Measurements from ENCODE around the gene NLRP1. TPM values are rescaled to one million over a fixed set of nuclear protein-coding genes. Genes with fewer than 3 reads are reported as not detected.

Gene NLRP1
- total RNA-seq, 1 donor from 2014 or later: 40.3 TPM

GRCh38 chr17:5588584-5588983 lies 4.3 kb upstream of the NLRP1 start:
- Histone ChIP-seq H3K9me3 (no peaks in the 10 kb centered on the region), H3K36me3 (no peaks in the 10 kb centered on the region), H3K4me1 (peaks cover 32% of the 10 kb centered on the region), H3K27me3 (ENCODE audit: low read depth) (peaks cover 12% of the 10 kb centered on the region), H3K4me3 (no peak overlapping the region), H3K27ac (no peak overlapping the region)
- ATAC-seq: no peak
- intact Hi-C loops (cut with DNase I): loop anchor here (5.0 kb wide), 1 partner anchor 839 kb away; no protein-coding TSS in a partner anchor
- no peak for TF ChIP-seq CTCF (IDR thresholded peaks at IDR 0.05)
- no peak for DNase-seq

DNA sequence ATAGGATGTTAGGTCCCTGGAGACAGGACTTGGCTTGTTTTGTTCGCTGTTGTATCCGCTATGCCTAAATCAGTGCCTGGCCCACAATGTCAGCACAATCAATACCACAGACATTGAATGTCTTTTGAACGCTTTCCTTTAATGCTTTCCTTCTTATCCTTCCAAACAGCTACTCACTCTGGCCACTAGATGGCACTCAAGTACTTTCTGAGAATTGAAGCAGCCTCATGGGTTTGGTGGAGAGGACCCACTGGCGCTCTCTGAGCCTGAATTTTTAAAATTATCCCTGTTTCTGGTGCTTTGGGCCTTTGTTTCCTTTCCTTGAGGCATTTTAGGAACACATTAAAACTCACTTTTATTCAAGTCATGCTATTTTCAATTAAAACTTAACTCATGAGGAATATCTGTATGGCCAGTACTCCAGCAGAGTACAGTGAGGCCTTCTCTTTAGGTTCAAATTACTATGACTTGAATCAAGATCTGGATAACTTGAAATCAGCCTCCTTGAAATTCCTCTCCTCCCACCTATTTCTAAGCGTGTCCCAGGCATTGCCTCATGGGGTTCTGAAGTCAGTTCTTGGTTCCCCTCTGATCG lies 3.2 kb upstream of the NLRP1 start:
- Histone ChIP-seq H3K4me3 (no peak overlapping the region), H3K9me3 (no peaks in the 10 kb centered on the region), H3K36me3 (no peaks in the 10 kb centered on the region), H3K27me3 (ENCODE audit: low read depth) (peaks cover 8% of the 10 kb centered on the region), H3K27ac (no peak overlapping the region), H3K4me1 (peaks cover 43% of the 10 kb centered on the region)
- DNase-seq (no peak), ATAC-seq (no peak)
- peak; percentile 94 for TF ChIP-seq CTCF (IDR thresholded peaks at IDR 0.05)
- intact Hi-C loops (cut with DNase I): loop anchor here (5.0 kb wide), 1 partner anchor 840 kb away; no protein-coding TSS in a partner anchor

- H3K27me3 ChIP-seq (ENCODE audit: low read depth): no peaks in the 10 kb centered on the region
- no peak overlapping the region for H3K4me3 ChIP-seq
- ATAC-seq: no peak
- H3K36me3 ChIP-seq: peaks cover 15% of the 10 kb centered on the region
- H3K4me1 ChIP-seq: peaks cover 57% of the 10 kb centered on the region
- DNase-seq: no peak
- TF ChIP-seq CTCF (IDR thresholded peaks at IDR 0.05): no peak
- intact Hi-C loops (cut with DNase I): loop anchor here (5.0 kb wide), 1 partner anchor 841 kb away; no protein-coding TSS in a partner anchor
- peak overlapping the region; percentile 90 for H3K27ac ChIP-seq
- no peaks in the 10 kb centered on the region for H3K9me3 ChIP-seq
Observed at GRCh38 chr17:5585836-5586521, 1.7 kb upstream of the NLRP1 start.

- peaks cover 20% of the 10 kb centered on the region for H3K36me3 ChIP-seq
- no peaks in the 10 kb centered on the region for H3K27me3 ChIP-seq (ENCODE audit: low read depth)
- TF ChIP-seq CTCF (IDR thresholded peaks at IDR 0.05): no peak
- peak overlapping the region; percentile 65 for H3K4me3 ChIP-seq
- peaks cover 61% of the 10 kb centered on the region for H3K4me1 ChIP-seq
- ATAC-seq (no peak), DNase-seq (no peak)
- intact Hi-C loops (cut with DNase I): loop anchor here (5.0 kb wide), 1 partner anchor 842 kb away; no protein-coding TSS in a partner anchor
- peak overlapping the region; percentile 90 for H3K27ac ChIP-seq
- no peaks in the 10 kb centered on the region for H3K9me3 ChIP-seq
Observed at GRCh38 chr17:5585287-5585794, 1.0 kb upstream of the NLRP1 start.

DNA sequence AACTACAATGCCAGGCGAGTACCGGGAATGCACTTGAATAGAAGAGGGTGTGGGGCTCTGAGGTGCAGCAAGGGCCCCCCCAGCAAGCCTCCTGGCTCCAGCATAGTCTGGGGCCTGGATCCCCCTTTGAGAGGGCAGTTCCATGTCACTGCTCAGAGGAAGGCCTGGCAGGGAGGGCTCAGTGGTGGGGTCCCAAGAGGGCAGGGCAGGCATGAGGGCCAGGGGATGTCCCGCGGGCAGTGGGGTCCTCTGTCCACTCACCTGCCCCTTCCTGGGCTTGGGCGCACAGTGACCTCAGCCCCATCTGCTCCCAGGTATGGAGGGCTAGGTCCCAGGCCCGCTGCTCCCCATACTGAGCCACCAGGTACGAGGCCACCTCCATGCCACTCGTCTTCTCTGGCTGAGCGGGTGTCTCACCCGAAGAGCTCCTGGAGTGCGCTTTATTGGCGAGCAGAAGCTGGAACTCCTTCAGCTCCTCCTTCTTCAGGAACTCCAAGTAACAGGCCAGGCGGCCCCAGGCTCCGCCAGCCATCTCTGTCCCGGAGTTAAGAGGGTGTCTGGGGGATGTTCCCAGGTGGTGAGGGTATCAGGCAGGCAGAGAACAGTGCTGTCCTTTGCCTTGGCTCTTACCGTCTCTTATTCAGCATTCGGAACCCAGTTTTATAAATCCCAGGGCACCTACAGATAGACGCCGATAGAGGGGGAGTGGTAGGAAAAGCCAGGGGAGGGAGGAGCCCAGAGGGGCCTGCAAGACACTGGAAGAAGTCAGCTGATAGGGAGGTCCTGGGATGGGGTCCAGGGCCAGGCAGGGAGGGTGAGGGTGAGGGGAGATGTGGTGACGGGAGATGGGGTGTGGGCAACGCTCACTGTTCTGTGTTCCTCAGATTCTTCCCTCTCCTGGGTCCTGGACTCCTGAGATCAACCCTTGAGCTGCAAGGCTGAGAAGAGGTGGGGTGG lies 605 bp downstream of the NLRP1 start:
- peak; percentile 29 to 31 for ATAC-seq
- H3K9me3 ChIP-seq: no peaks in the 10 kb centered on the region
- H3K36me3 ChIP-seq: peaks cover 26% of the 10 kb centered on the region
- peaks cover 61% of the 10 kb centered on the region for H3K4me1 ChIP-seq
- no peak for TF ChIP-seq CTCF (IDR thresholded peaks at IDR 0.05)
- peak overlapping the region; percentile 90 for H3K27ac ChIP-seq
- peak overlapping the region; percentile 65 for H3K4me3 ChIP-seq
- DNase-seq: peak; percentile 54
- H3K27me3 ChIP-seq (ENCODE audit: low read depth): no peaks in the 10 kb centered on the region
- intact Hi-C loops (cut with DNase I): no loop called here

Measured in lower lobe of right lung (tissue), 2 donors.